Measurements from ENCODE around the gene EIF1AX. TPM values are rescaled to one million over a fixed set of nuclear protein-coding genes. Genes with fewer than 3 reads are reported as not detected.

Gene EIF1AX
- 10 to 100 TPM; 31.6 to 57.2 (median 31.7) TPM for total RNA-seq
- 27.1 TPM for total RNA-seq (2013)

GRCh38 chrX:20141281-20142220 lies at the start of gene EIF1AX:
Gene EIF1AX (minus strand): TSS chrX:20141838. CDS start chrX:20141640, 198 bp downstream.
- intact Hi-C loops (cut with micrococcal nuclease), result loop anchor here (2.0 kb wide), 1 partner anchor 121 kb away; no protein-coding TSS in a partner anchor
- peak; percentile 96 to 100 (median 97) for ATAC-seq

DNA sequence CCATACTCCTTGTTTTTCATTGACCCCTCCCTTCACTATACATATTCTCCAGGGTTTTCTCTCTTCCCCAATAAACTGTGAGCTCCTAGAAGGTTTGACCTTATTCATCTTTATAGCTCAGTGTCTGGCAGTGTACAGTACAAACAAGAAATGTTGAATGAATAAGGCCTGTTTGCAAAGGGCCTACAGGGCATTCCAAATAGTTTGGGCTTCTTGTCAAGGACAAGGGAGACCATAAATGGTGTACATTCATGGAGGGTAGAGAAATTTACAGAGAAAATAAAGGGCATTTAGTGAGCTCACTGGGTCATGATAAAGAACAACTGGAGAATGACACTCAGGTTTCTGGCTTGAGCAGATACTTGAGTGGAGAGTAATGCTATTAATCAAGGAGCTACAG lies 47.5 kb upstream of the EIF1AX start:
- intact Hi-C loops (cut with micrococcal nuclease), result no loop called here
- H3K36me3 Mint-ChIP-seq, result no peaks in the 10 kb centered on the region
- H3K9me3 ChIP-seq (ENCODE audit: control insufficient read depth, insufficient read depth, low read length), result no peaks in the 10 kb centered on the region
- no peaks in the 10 kb centered on the region for H3K9me3 Mint-ChIP-seq
- no peak overlapping the region for H3K4me3 ChIP-seq (ENCODE audit: low read length)
- peak overlapping the region in 1 of 2 donors; percentile 25 for H3K27ac Mint-ChIP-seq
- H3K27me3 ChIP-seq (ENCODE audit: control insufficient read depth, insufficient read depth, low read length), result no peaks in the 10 kb centered on the region
- no peak for TF ChIP-seq CTCF (IDR thresholded peaks at IDR 0.05)
- DNase-seq (no peak), ATAC-seq (no peak)
- H3K27me3 Mint-ChIP-seq (ENCODE audit: low read depth in 2 of 2), result no peaks in the 10 kb centered on the region
- H3K27ac ChIP-seq (ENCODE audit: low read length), result no peak overlapping the region
- H3K36me3 ChIP-seq (ENCODE audit: control insufficient read depth, insufficient read depth, low read length), result peaks cover 26% of the 10 kb centered on the region
- H3K4me1 Mint-ChIP-seq, result no peaks in the 10 kb centered on the region
- no peak overlapping the region for H3K4me3 Mint-ChIP-seq
- H3K4me1 ChIP-seq (ENCODE audit: control insufficient read depth, insufficient read depth, low read length), result no peaks in the 10 kb centered on the region

More at GRCh38 chrX:20141281-20142220, at the start of gene EIF1AX:
- DNase-seq, result peak; percentile 89 to 96
- Histone ChIP-seq H3K36me3 (ENCODE audit: control insufficient read depth, insufficient read depth, low read length) (peaks cover 8% of the 10 kb centered on the region), H3K27me3 (ENCODE audit: control insufficient read depth, insufficient read depth, low read length) (no peaks in the 10 kb centered on the region), H3K9me3 (ENCODE audit: control insufficient read depth, insufficient read depth, low read length) (no peaks in the 10 kb centered on the region), H3K4me1 (ENCODE audit: control insufficient read depth, insufficient read depth, low read length) (peaks cover 9% of the 10 kb centered on the region), H3K27ac (ENCODE audit: low read length) (peak within 1 kb of the TSS; percentile 79), H3K4me3 (ENCODE audit: low read length) (peak within 1 kb of the TSS; percentile 90)
- no peaks in the 10 kb centered on the region for H3K9me3 Mint-ChIP-seq
- under 1% methylated on average over 56 of the region's 82 CpGs for WGBS (ENCODE audit: insufficient coverage)
- no peak for TF ChIP-seq CTCF (IDR thresholded peaks at IDR 0.05)
- no peaks in the 10 kb centered on the region for H3K36me3 Mint-ChIP-seq
- peak within 1 kb of the TSS; percentile 92 for H3K4me3 Mint-ChIP-seq
- H3K27ac Mint-ChIP-seq, result peak within 1 kb of the TSS; percentile 91 to 94
- H3K4me1 Mint-ChIP-seq, result peaks cover 19 to 25% of the 10 kb centered on the region in 2 donors
- H3K27me3 Mint-ChIP-seq (ENCODE audit: low read depth in 2 of 2), result no peaks in the 10 kb centered on the region

GRCh38 chrX:20181598-20182329 lies 40.1 kb upstream of the EIF1AX start:
- Mint-ChIP-seq H3K27me3 (ENCODE audit: low read depth in 2 of 2) (no peaks in the 10 kb centered on the region), H3K9me3 (no peaks in the 10 kb centered on the region), H3K4me1 (peaks cover 17 to 21% of the 10 kb centered on the region in 2 donors), H3K4me3 (no peak overlapping the region), H3K36me3 (no peaks in the 10 kb centered on the region), H3K27ac (peak overlapping the region; percentile 10 to 21)
- Histone ChIP-seq H3K9me3 (ENCODE audit: control insufficient read depth, insufficient read depth, low read length) (no peaks in the 10 kb centered on the region), H3K27ac (ENCODE audit: low read length) (no peak overlapping the region), H3K27me3 (ENCODE audit: control insufficient read depth, insufficient read depth, low read length) (no peaks in the 10 kb centered on the region), H3K4me1 (ENCODE audit: control insufficient read depth, insufficient read depth, low read length) (no peaks in the 10 kb centered on the region), H3K36me3 (ENCODE audit: control insufficient read depth, insufficient read depth, low read length) (peaks cover 34% of the 10 kb centered on the region), H3K4me3 (ENCODE audit: low read length) (no peak overlapping the region)
- intact Hi-C loops (cut with micrococcal nuclease), result no loop called here
- WGBS (ENCODE audit: insufficient coverage), result 30% methylated on average over 2 of the region's 3 CpGs
- peak in 1 of 3 donors; percentile 28 for ATAC-seq
- DNase-seq, result peak in 1 of 2 donors; percentile 2
- TF ChIP-seq CTCF (IDR thresholded peaks at IDR 0.05), result no peak

All from natural killer cell (primary cell).